GM12872 (cell line): ENCODE data around the gene CCDC142.

Source experiments
- TF ChIP-seq, protein P1 (sequence below): IDR thresholded peaks from 3 replicates; pipeline ENCODE4 v1.5.1; 2011; ENCODE audit warnings: low read depth, mild to moderate bottlenecking, low read length, moderate library complexity; ENCODE audit not compliant: insufficient read depth

CCDC142 gene

DNA sequence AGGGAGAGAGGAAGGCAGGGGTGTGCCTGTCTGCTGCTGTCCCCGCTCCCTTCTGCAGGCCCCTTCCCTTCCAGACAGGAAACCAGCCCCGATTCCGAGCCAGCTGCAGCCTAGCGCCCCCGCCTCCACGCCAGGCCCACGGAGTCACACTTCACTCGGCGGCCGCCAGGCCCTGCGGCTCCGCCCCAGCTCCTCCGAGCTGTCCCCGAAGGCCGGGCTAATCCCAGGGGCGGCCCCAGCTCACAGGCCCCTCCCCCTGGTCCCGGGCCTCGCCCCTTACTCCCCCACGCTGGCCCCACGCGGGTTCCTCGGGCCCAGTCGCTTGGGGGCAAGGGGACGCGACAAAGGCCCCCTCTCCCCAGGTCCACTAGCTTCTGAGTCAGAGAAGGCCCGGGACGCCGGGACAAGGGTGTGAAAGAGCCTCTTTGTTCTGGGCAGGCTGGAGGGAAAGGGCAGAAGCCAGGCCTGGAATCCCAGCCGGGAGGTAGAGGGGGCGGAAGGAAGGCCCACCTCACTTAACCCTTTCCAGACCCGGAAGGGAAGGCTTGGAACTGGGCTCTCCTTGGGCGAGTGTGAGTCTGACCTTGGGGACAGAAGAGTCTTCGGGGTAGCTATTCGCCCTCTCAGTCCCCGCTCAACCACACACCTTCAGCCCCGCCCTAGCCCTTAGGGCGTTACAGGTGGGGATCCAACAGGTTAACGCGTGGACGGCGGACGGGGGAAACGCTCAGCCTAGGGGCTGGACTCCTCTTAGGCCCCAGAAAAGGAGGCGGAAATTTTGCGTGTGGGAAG is 42.2 kb downstream of the CCDC142 start:
- TF ChIP-seq, protein P1, sequence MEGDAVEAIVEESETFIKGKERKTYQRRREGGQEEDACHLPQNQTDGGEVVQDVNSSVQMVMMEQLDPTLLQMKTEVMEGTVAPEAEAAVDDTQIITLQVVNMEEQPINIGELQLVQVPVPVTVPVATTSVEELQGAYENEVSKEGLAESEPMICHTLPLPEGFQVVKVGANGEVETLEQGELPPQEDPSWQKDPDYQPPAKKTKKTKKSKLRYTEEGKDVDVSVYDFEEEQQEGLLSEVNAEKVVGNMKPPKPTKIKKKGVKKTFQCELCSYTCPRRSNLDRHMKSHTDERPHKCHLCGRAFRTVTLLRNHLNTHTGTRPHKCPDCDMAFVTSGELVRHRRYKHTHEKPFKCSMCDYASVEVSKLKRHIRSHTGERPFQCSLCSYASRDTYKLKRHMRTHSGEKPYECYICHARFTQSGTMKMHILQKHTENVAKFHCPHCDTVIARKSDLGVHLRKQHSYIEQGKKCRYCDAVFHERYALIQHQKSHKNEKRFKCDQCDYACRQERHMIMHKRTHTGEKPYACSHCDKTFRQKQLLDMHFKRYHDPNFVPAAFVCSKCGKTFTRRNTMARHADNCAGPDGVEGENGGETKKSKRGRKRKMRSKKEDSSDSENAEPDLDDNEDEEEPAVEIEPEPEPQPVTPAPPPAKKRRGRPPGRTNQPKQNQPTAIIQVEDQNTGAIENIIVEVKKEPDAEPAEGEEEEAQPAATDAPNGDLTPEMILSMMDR: peak; percentile 45

GRCh38 chr2:74439803-74440377 is 42.9 kb downstream of the CCDC142 start:
- TF ChIP-seq, protein P1: no peak

- TF ChIP-seq, protein P1: no peak
These were observed 43.4 kb downstream of the CCDC142 start for GRCh38 chr2:74439373-74439772.

GRCh38 chr2:74438248-74438647 is 44.5 kb downstream of the CCDC142 start:
- TF ChIP-seq, protein P1: no peak

GRCh38 chr2:74436848-74437695 is 45.7 kb downstream of the CCDC142 start:
- TF ChIP-seq, protein P1: no peak

DNA sequence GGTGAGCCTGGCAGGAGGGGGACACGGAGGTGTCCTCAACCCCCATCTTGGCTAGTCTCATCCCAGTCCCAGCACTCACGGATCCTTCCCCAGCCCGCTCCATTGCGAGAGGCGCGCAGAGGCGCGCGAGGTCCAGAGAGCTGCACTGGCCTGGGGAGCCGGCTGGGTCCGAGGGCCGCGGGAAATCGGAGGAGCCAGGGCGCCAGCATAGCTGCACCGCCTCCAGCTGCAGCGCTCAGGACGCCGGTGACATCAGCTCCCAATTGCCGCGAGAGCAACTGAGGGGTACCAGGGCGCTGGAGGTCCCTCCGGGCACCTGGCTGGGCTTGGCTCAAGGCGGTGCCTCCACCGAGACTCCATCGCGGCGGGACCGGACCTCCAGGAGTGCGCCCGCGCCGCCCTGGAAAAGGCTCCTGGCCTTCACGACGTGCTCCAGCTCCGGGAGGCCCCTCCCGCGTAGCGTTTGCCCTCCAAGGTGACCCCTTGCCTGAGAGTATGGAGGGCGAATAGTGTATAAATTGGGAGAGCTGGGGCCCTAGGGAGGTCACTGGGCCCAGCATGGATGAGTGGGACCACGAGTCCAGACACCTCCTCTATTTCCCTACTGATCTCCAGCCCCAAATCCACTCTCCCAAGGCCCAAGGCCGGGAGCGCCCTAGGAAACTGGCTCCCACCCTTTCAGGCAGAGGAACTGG is 46.5 kb downstream of the CCDC142 start:
- TF ChIP-seq, protein P1: no peak

DNA sequence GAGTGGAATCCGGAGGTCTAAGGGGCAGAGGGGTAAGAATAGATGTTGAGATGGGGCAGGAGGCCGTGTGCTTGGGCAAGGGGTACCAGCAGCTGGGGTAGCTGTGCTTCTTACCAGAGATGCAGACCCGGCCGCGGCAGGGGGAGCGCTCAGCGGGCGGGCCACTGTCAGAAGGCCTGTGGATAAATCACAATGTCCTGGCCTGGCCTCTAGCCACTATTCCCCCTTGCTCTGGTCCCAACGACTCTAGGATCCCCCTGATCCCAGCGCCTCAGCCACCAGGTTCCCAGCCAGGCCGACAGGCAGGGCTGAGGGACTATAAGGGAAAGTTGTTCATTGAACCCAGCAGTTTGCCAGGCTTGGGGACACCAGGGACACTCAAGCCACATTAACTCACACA is 52.3 kb downstream of the CCDC142 start:
- TF ChIP-seq, protein P1: no peak
